Esophagus muscularis mucosa (tissue), 4 donors: ENCODE results near the gene DUS4L. TPM values are rescaled to one million over a fixed set of nuclear protein-coding genes. Genes with fewer than 3 reads are reported as not detected.
A peak's percentile ranks its signal among the peaks of the same experiment; 100 is the strongest.

Source experiments
- DNase-seq: peaks from one replicate; pipeline ENCODE4 v3.0.0-alpha.2; 2017; ENCODE audit errors: extremely low spot score
- H3K27ac ChIP-seq, 4 donors: fragments of 200-600 bp; sonication (generic); replicated peaks in 1 of 4; 1 replicate in 3 of 4; 2 replicates in 1 of 4; pipeline ENCODE4 v1.5.1; 2016 to 2019; ENCODE audit warnings: mild to moderate bottlenecking in 1 of 4
- H3K27me3 ChIP-seq, 4 donors: fragments of 200-600 bp; sonication (generic); one replicate each; pipeline versions ENCODE4 v1.5.1 to v1.6.0; 2016 to 2019
- H3K36me3 ChIP-seq, 4 donors: fragments of 200-600 bp; sonication (generic); one replicate each; pipeline ENCODE4 v1.5.1; 2016 to 2019
- H3K4me1 ChIP-seq, 4 donors: fragments of 200-600 bp; sonication (generic); one replicate each; pipeline ENCODE4 v1.5.1; 2016 to 2019
- H3K4me3 ChIP-seq, 4 donors: fragments of 200-600 bp; sonication (generic); 1 replicate in 2 of 4; 2 replicates in 2 of 4; pipeline ENCODE4 v1.5.1; 2016 to 2019; ENCODE audit warnings: mild to moderate bottlenecking in 4 of 4, moderate library complexity in 1 of 4
- H3K9me3 ChIP-seq, 4 donors: fragments of 200-600 bp; sonication (generic); 1 replicate in 3 of 4; 2 replicates in 1 of 4; pipeline ENCODE4 v1.5.1; 2016 to 2019
- EP300 ChIP-seq: sonication (generic); formaldehyde crosslinking; IDR thresholded peaks from one replicate; pipeline ENCODE4 v1.6.1; 2017; ENCODE audit warnings: antibody characterized with exemption
- POLR2A ChIP-seq: fragments of 450-650 bp; IDR thresholded peaks from one replicate; pipeline ENCODE4 v1.6.1; 2017; ENCODE audit warnings: antibody characterized with exemption, moderate library complexity, mild to moderate bottlenecking, low read depth
- POLR2AphosphoS5 ChIP-seq, 2 donors: sonication (generic); formaldehyde crosslinking; IDR thresholded peaks; one replicate each; pipeline ENCODE4 v1.6.1; 2017; ENCODE audit warnings: antibody characterized with exemption in 2 of 2
- WGBS: methylation state at CpG from one replicate; pipeline ENCODE4 v1.1.5; 2018; 5-methylcytosine and 5-hydroxymethylcytosine counted together
- intact Hi-C: fragments of 100-400 bp; cut with DNase I; formaldehyde crosslinking; loops from one replicate; pipeline ENCODE4 v1.15.1; 2023
- total RNA-seq, 4 donors: library from RNA; depleted of rRNA; stranded (reverse); fragments of >200 nt; gene quantifications; one replicate each; pipeline versions ENCODE4 v1.1.0 to v1.2.1, GENCODE V29; 2016
- TF ChIP-seq, protein P1 (sequence below), 3 experiments: fragments of 200-600 bp in 2 of 3; fragments of 450-650 bp in 1 of 3; sonication (generic) in 2 of 3; IDR thresholded peaks; one replicate each; pipeline ENCODE4 v1.5.1; 2017 to 2019; ENCODE audit warnings: antibody characterized with exemption in 3 of 3, mild to moderate bottlenecking in 2 of 3, moderate library complexity in 1 of 3

Gene DUS4L
- total RNA-seq, 4 donors from 2014 or later = 3.6 to 7.5 (median 6.6) TPM

DNA sequence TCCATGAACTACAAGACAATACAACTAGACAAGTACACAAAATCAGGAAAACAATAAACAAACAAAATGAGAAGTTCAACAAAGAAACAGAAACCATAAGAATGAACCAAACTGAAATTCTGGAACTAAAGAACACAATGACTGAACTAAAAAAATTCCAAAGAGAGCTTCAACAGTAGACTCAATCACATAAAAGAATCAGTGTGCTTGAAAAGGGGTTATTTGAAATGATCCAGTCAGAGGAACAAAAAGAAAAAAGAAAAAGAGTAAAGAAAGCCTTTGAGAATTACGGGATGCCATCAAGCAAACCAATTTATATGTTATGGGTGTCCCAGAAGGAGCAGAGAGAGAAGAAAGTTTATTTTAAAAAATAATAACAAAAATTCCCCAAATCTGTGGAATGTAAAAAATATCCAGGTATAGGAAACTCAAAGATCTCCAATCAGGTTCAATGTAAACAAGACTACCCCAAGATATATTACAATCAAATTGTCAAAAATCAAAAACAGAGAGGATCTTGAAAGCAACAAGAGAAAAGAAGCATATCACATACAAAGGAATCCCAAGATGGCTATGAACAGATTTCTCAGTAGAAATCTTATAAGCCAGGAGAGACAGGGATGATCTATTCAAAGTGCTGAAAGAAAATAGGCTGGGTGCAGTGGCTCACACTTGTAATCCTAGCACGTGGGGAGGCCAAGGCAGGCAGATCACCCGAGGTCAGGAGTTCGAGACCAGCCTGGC lies 18.8 kb upstream of the DUS4L start:
- H3K4me1 ChIP-seq = no peaks in the 10 kb centered on the region
- peaks cover 14 to 73% (median 29%) of the 10 kb centered on the region in 4 donors for H3K36me3 ChIP-seq
- no peak overlapping the region for H3K4me3 ChIP-seq
- H3K27me3 ChIP-seq = no peaks in the 10 kb centered on the region
- TF ChIP-seq, protein P1, sequence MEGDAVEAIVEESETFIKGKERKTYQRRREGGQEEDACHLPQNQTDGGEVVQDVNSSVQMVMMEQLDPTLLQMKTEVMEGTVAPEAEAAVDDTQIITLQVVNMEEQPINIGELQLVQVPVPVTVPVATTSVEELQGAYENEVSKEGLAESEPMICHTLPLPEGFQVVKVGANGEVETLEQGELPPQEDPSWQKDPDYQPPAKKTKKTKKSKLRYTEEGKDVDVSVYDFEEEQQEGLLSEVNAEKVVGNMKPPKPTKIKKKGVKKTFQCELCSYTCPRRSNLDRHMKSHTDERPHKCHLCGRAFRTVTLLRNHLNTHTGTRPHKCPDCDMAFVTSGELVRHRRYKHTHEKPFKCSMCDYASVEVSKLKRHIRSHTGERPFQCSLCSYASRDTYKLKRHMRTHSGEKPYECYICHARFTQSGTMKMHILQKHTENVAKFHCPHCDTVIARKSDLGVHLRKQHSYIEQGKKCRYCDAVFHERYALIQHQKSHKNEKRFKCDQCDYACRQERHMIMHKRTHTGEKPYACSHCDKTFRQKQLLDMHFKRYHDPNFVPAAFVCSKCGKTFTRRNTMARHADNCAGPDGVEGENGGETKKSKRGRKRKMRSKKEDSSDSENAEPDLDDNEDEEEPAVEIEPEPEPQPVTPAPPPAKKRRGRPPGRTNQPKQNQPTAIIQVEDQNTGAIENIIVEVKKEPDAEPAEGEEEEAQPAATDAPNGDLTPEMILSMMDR (IDR thresholded peaks at IDR 0.05) = no peak
- no peak for TF ChIP-seq EP300
- no peak for TF ChIP-seq POLR2AphosphoS5 (IDR thresholded peaks at IDR 0.05)
- no peak for TF ChIP-seq POLR2A
- peaks cover 0 to 10% (median 8%) of the 10 kb centered on the region in 4 donors for H3K9me3 ChIP-seq
- over 99% methylated on average over 4 of the region's 4 CpGs for WGBS
- H3K27ac ChIP-seq = no peak overlapping the region
- intact Hi-C loops = no loop called here
- DNase-seq = no peak

GRCh38 chr7:107551936-107552335 lies 11.8 kb upstream of the DUS4L start:
- Histone ChIP-seq H3K36me3 (peaks cover 10 to 66% (median 33%) of the 10 kb centered on the region in 4 donors), H3K27me3 (no peaks in the 10 kb centered on the region), H3K27ac (no peak overlapping the region), H3K9me3 (no peaks in the 10 kb centered on the region), H3K4me1 (no peaks in the 10 kb centered on the region), H3K4me3 (no peak overlapping the region)
- WGBS = 100% methylated on average over 1 of the region's 1 CpG
- DNase-seq = no peak
- intact Hi-C loops = no loop called here
- TF ChIP-seq POLR2A = no peak
- no peak for TF ChIP-seq POLR2AphosphoS5 (IDR thresholded peaks at IDR 0.05)
- TF ChIP-seq, protein P1 (IDR thresholded peaks at IDR 0.05) = no peak
- TF ChIP-seq EP300 = no peak

GRCh38 chr7:107555893-107556292 lies 7.9 kb upstream of the DUS4L start:
- intact Hi-C loops = no loop called here
- H3K4me3 ChIP-seq = no peak overlapping the region
- no peak for DNase-seq
- no peaks in the 10 kb centered on the region for H3K27me3 ChIP-seq
- H3K9me3 ChIP-seq = no peaks in the 10 kb centered on the region
- peaks cover 11 to 16% (median 14%) of the 10 kb centered on the region in 4 donors for H3K4me1 ChIP-seq
- 88% methylated on average over 3 of the region's 3 CpGs for WGBS
- H3K36me3 ChIP-seq = peaks cover 10 to 58% (median 33%) of the 10 kb centered on the region in 4 donors
- TF ChIP-seq, protein P1 (IDR thresholded peaks at IDR 0.05) = no peak
- TF ChIP-seq POLR2A (no peak), POLR2AphosphoS5 (IDR thresholded peaks at IDR 0.05) (no peak), EP300 (no peak)
- H3K27ac ChIP-seq = no peak overlapping the region

GRCh38 chr7:107559864-107560263 lies 3.9 kb upstream of the DUS4L start:
- Histone ChIP-seq H3K4me3 (no peak overlapping the region), H3K4me1 (peaks cover 28 to 44% (median 37%) of the 10 kb centered on the region in 4 donors), H3K27ac (peak overlapping the region in 1 of 4 donors; percentile 36), H3K9me3 (no peaks in the 10 kb centered on the region), H3K27me3 (no peaks in the 10 kb centered on the region), H3K36me3 (peaks cover 0 to 30% (median 15%) of the 10 kb centered on the region in 4 donors)
- intact Hi-C loops = loop anchor here (10.0 kb wide), 2 partner anchors 165 to 315 kb away; no protein-coding TSS in a partner anchor
- TF ChIP-seq, protein P1 (IDR thresholded peaks at IDR 0.05) = no peak
- no peak for TF ChIP-seq EP300
- TF ChIP-seq POLR2AphosphoS5 (IDR thresholded peaks at IDR 0.05) = no peak
- no peak for TF ChIP-seq POLR2A
- 67% methylated on average over 2 of the region's 2 CpGs for WGBS
- DNase-seq = no peak
